ENCODE measurements around the gene CDK8.

Gene CDK8

GRCh38 chr13:26323127-26323526 is 69.2 kb downstream of the CDK8 start:
- no peak for DNase-seq

- no peak for DNase-seq
These were observed 69.8 kb downstream of the CDK8 start for GRCh38 chr13:26323764-26324163.

- no peak for DNase-seq
These were observed 70.4 kb downstream of the CDK8 start for GRCh38 chr13:26324294-26324693.

GRCh38 chr13:26324867-26325266 is 70.9 kb downstream of the CDK8 start:
- DNase-seq, result no peak

- no peak for DNase-seq
These were observed 71.9 kb downstream of the CDK8 start for GRCh38 chr13:26325876-26326275.

GRCh38 chr13:26326562-26326961 is 72.6 kb downstream of the CDK8 start:
- DNase-seq, result no peak

- no peak for DNase-seq
These were observed 74.2 kb downstream of the CDK8 start for GRCh38 chr13:26327940-26328725.

- DNase-seq, result no peak
These were observed 81.2 kb downstream of the CDK8 start for GRCh38 chr13:26335158-26335557.

- no peak for DNase-seq
These were observed 86.9 kb downstream of the CDK8 start for GRCh38 chr13:26340807-26341206.

- DNase-seq, result no peak
These were observed 89.0 kb downstream of the CDK8 start for GRCh38 chr13:26342898-26343297.

GRCh38 chr13:26343816-26344215 is 89.9 kb downstream of the CDK8 start:
- no peak for DNase-seq

GRCh38 chr13:26344980-26345379 is 91.1 kb downstream of the CDK8 start:
- no peak for DNase-seq

- DNase-seq, result no peak
These were observed 95.0 kb downstream of the CDK8 start for GRCh38 chr13:26348966-26349365.

- DNase-seq, result no peak
These were observed 108.3 kb downstream of the CDK8 start for GRCh38 chr13:26362261-26362660.

GRCh38 chr13:26370553-26370952 is 116.6 kb downstream of the CDK8 start:
- DNase-seq, result no peak

GRCh38 chr13:26372747-26373146 is 118.8 kb downstream of the CDK8 start:
- no peak for DNase-seq

- DNase-seq, result no peak
These were observed 122.5 kb downstream of the CDK8 start for GRCh38 chr13:26376430-26376829.

- peak in 1 of 2 experiments; percentile 5 for DNase-seq
These were observed 123.1 kb downstream of the CDK8 start for GRCh38 chr13:26377038-26377437.

GRCh38 chr13:26378116-26378515 is 124.2 kb downstream of the CDK8 start:
- DNase-seq, result no peak

GRCh38 chr13:26379831-26380230 is 125.9 kb downstream of the CDK8 start:
- DNase-seq, result no peak

- no peak for DNase-seq
These were observed 127.0 kb downstream of the CDK8 start for GRCh38 chr13:26380930-26381329.

GRCh38 chr13:26382366-26382765 is 128.4 kb downstream of the CDK8 start:
- DNase-seq, result no peak

GRCh38 chr13:26382835-26383234 is 128.9 kb downstream of the CDK8 start:
- DNase-seq, result no peak

- no peak for DNase-seq
These were observed 130.7 kb downstream of the CDK8 start for GRCh38 chr13:26384587-26384986.

GRCh38 chr13:26386026-26386425 is 132.1 kb downstream of the CDK8 start:
- no peak for DNase-seq

Measured in SW 1271 (cell line).